ENCODE results near the gene EEPD1.

GRCh38 chr7:36276428-36277248 is 123.6 kb downstream of the EEPD1 start:
- TF ChIP-seq FOXK2 (IDR thresholded peaks at IDR 0.05) (no peak), BHLHE40 (IDR thresholded peaks at IDR 0.05; ENCODE audit: borderline replicate concordance) (no peak)

All from HEK293T (cell line).